ENCODE results near the gene OR1F1.
A peak's percentile ranks its signal among the peaks of the same experiment; 100 is the strongest.
"Not testable (repeated sequence)": the region's sequence is repeated elsewhere in the genome, so short reads cannot be mapped to it uniquely, and the experiment has no call there.

The OR1F1 gene

DNA sequence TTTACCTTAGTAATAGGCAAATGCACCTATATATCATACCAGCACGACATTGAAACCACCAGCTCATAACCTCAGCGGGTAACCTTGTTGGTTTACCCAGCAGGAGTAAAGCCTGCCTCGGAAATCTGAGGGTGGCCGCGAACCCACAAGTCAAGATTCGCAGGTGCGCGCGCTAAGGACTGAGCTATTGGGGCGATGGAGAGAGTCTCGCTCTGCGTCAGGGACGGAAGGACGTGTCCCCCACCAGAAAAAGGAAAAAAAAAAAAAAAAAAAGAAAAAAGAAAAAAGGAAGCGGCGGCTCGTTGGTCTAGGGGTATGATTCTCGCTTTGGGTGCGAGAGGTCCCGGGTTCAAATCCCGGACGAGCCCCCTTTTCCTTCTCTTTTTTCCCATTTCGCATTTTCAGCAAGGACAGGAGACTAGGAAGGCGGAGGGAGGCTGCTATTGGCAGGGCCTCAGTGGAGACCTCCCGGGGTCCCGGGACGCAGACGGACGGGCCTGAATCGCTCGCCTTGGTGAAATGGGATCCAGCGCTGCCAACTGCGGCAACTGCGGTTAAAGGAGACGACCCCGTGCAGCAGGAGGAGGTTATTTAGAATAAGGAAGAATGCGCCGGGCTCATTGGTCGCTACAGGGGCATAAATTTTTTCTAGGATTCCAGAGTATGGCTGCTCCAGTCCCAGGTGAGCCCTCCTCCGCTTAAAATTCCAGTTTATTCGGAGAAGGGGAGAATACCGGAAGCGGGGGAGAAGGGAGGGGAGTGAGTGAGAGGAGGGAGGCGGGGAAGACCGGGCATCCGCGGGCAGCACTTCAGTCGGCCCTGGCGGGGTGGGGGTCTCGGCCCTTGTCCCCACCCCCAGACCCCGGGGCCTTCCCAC, at the start of gene OR1F1:
TSS of gene OR1F1 (plus strand) at position 407 of the 877 bp plus-strand sequence.
- DNase-seq (ENCODE audit: low read depth, low spot score), result peak; percentile 66

DNA sequence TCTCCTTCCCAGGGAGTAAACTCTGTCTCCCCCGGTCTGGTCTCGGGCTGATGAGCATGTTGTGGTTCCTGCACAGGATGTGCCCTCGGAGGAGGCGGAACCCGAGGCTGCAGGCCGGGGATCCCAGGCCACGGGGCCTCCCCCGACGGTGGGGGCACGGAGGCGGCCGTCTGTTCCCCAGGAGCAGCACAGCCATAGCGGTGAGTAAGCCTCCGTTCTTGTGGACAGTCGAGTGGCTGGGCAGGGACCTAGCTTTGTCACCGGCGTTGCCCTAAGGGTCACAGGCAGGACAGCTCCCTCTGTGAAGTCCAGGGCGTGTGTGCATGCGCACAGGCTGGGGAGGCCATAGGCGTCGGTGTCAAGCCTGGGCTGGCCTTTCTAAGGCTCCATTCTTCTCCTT, 49.7 kb upstream of the OR1F1 start:
- DNase-seq (ENCODE audit: low read depth, low spot score), result no peak

- no peak for DNase-seq (ENCODE audit: low read depth, low spot score)
Observed at GRCh38 chr16:3138823-3139426, 49.1 kb upstream of the OR1F1 start.

GRCh38 chr16:3139561-3139960, 48.4 kb upstream of the OR1F1 start:
- not testable (repeated sequence) for DNase-seq (ENCODE audit: low read depth, low spot score)

DNA sequence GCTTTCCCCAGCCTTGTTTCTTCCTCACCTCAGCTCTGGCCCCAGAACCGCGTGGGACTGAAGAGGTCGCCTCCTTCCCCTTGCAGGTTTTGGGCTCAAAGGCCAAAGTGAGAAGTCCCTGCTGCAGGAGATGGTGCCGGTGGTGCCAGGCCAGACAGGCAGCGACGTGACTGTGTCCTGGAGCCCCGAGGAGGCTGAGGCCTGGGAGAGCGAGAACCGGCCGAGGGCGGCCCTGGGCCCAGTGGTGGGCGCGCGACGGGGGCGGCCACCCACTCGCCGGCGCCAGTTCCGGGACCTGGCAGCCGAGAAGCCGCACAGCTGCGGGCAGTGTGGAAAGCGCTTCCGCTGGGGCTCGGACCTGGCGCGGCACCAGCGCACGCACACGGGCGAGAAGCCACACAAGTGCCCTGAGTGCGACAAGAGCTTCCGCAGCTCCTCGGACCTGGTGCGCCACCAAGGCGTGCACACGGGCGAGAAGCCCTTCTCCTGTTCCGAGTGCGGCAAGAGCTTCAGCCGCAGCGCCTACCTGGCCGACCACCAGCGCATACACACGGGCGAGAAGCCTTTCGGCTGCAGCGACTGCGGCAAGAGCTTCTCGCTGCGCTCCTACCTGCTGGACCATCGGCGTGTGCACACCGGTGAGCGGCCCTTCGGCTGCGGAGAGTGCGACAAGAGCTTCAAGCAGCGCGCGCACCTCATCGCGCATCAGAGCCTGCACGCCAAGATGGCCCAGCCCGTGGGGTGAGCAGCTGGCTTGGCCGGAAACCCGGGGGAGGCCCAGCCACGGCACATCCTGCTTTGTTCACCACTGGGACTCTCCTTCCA, 47.2 kb upstream of the OR1F1 start:
- no peak for DNase-seq (ENCODE audit: low read depth, low spot score)

DNA sequence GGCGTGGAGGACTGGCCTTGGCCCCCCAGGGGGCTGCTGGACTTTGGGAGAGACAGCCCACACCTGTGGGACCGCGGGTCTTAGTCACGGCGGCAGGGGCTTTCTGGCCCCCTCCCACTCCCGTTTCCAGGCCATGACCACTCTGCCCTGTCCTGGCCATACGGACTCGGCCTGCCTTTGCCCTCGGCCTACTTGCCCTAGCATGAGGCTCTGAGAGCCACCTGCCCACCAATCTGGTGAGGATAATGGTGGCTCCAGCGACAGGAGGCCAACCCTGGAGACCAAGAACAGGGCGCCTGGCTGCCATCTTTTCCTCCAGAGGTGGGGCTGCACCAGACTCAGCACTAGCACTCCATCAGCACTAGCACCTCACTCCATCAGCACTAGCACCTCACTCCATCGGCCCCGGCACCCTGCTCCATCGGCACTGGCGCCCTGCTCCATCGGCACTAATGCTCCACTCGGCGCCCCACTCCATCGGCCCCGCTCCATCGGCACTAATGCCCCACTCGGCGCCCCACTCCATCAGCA, 46.2 kb upstream of the OR1F1 start:
- DNase-seq (ENCODE audit: low read depth, low spot score), result no peak

DNA sequence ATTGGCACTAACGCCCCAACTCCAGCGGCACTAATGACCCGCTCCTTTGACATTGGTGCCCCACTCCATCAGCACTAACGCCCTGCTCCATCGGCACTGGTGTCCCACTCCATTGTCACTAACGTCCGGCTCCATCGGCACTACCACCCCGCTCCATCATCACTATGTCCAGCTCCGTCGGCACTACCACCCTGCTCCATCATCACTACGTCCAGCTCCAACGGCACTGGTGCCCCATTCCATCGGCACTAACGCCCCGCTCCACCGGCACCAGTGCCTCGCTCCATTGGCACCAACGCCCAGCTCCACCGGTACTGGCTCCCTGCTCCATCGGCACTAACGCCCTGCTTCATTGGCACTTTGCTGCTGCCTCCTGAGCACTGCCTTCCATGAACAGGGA, 45.7 kb upstream of the OR1F1 start:
- DNase-seq (ENCODE audit: low read depth, low spot score), result no peak

GRCh38 chr16:3142770-3143169, 45.2 kb upstream of the OR1F1 start:
- no peak for DNase-seq (ENCODE audit: low read depth, low spot score)

DNA sequence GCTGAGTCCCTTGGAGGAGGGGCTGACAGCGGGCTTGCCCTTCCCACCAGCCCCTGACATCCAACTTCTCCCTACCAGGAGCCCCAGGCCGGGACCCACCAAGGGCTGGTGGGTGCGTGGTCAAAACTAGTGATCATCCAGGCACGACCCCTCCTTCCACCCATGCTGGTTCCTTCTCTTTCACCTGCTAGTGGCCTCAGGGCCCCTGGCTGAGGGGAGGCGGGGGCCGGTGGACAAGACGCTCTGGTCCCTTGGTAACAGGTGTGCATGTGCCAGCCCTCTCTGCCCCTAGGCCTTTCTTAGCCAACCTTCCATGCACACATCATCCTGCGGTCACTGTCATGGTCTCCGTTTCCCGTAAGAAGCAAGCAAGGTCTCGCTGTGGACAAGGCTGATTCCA, 44.8 kb upstream of the OR1F1 start:
- no peak for DNase-seq (ENCODE audit: low read depth, low spot score)

GRCh38 chr16:3143598-3144320, 44.2 kb upstream of the OR1F1 start:
- DNase-seq (ENCODE audit: low read depth, low spot score), result no peak

DNA sequence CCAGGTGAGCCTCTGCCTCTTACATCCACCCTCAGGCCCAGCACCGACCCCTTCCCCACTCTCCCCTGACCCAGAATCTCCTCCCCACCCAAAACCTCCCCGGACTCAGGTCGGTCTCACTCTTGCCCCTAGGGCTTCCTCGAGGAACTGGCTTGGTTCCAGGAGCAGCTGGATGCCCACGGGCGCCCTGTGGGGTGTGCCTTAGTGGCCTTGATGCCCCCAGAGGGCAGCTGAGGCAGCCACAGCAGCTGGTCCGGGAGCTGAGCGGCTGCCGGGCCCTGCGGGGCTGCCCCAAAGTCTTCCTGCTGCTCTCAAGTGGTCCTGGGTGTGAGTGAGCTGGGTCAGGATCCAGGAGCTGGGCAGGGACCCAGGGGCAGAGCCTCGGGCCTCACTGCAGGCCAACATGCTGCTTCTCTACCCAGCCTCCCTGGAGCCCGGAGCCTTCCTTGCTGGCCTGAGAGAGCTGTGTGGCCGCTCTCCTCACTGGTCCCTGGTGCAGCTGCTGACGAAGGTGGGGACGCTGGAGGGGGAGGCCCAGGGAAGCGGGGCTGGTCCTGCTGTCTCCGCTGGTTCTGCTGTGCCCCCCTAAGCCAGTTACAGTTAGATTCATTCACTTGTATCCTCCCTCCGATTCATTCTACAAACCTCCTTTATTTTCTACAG, 43.6 kb upstream of the OR1F1 start:
- no peak for DNase-seq (ENCODE audit: low read depth, low spot score)

DNA sequence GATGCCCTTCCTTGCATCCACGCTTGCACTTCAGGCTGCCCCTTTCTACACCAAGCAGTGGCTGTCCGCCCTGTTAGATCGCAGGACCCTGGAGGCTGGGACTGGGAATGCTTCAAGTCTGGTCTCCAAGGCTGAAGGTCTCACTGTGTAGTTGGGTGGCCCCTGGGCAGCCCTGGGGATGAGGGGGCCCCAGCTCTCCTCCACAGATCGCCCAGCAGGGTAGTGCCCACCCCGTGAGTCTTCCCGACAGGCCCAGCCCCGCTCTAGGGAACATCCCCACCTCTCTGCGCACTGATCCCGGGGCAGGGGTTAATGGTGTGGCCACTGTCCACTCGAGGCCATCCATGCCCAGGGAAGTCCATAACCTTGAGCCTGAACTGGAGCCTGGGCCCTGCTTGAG, 42.9 kb upstream of the OR1F1 start:
- no peak for DNase-seq (ENCODE audit: low read depth, low spot score)

- no peak for DNase-seq (ENCODE audit: low read depth, low spot score)
Observed at GRCh38 chr16:3145660-3146059, 42.3 kb upstream of the OR1F1 start.

DNA sequence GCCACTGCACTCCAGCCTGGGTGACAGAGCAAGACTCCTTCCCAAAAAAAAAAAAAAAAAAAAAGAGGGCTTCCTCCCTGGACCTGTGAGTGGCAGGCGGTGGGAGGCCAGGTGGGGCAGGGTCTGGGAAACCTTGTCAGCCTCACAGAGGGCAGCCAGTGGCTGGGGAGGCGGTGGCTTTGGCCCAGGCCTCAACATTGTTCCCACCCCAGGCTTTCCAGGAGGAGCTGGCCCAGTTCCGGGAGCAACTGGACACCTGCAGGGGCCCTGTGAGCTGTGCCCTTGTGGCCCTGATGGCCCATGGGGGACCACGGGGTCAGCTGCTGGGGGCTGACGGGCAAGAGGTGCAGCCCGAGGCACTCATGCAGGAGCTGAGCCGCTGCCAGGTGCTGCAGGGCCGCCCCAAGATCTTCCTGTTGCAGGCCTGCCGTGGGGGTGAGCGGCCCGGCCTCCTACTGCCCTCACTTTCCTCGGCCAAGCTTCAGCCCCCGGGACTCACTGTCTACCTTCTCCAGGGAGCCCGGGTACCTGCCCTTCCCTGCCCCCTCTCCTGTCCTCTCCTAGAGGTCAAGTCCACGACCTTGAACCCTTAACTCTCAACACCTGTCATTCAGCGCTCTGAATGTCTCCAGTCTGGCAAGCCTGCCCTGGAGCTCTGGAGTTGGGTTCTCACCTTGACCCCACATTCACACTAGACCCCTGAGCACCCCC, 40.8 kb upstream of the OR1F1 start:
- no peak for DNase-seq (ENCODE audit: low read depth, low spot score)

DNA sequence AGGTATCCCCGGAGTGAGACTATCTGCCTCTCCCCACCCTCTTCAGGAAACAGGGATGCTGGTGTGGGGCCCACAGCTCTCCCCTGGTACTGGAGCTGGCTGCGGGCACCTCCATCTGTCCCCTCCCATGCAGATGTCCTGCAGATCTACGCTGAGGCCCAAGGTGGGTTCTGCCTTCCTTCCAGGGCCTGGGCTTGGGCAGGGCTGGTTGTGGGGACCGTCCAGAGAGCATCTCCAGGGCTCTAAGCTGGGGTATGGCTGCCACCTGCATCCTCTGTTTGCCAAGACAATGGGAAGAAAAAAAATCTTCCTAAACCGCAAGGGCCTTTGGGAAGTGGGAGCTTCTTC, 40.3 kb upstream of the OR1F1 start:
- DNase-seq (ENCODE audit: low read depth, low spot score), result no peak

GRCh38 chr16:3148256-3149192, 39.5 kb upstream of the OR1F1 start:
- DNase-seq (ENCODE audit: low read depth, low spot score), result no peak

GRCh38 chr16:3149193-3149530, 38.8 kb upstream of the OR1F1 start:
- DNase-seq (ENCODE audit: low read depth, low spot score), result no peak

GRCh38 chr16:3149630-3150345, 38.2 kb upstream of the OR1F1 start:
- DNase-seq (ENCODE audit: low read depth, low spot score), result peak; percentile 83

Data from ELF-1 (cell line).